C4-2B (cell line): ENCODE data around the gene DLX1.

Experiments used
- H3K27ac ChIP-seq: fragments of 450-650 bp; 2 replicates; pipeline ENCODE4 v1.5.1; 2017
- CTCF ChIP-seq: fragments of 450-650 bp; conservative IDR thresholded peaks from 2 replicates; pipeline ENCODE4 v1.5.1; 2017; ENCODE audit warnings: mild to moderate bottlenecking
- ZFX ChIP-seq: fragments of 450-650 bp; IDR thresholded peaks from 2 replicates; pipeline ENCODE4 v1.6.1; 2017

The DLX1 gene

GRCh38 chr2:172072303-172072702 is 13.0 kb upstream of the DLX1 start:
- TF ChIP-seq CTCF (no peak), ZFX (no peak)
- H3K27ac ChIP-seq = no peak overlapping the region

- no peak overlapping the region for H3K27ac ChIP-seq
- TF ChIP-seq CTCF (no peak), ZFX (no peak)
Measured at GRCh38 chr2:172072706-172073105, 12.6 kb upstream of the DLX1 start.

GRCh38 chr2:172073518-172073917 is 11.8 kb upstream of the DLX1 start:
- no peak for TF ChIP-seq CTCF
- TF ChIP-seq ZFX = no peak
- H3K27ac ChIP-seq = no peak overlapping the region

- TF ChIP-seq ZFX (no peak), CTCF (no peak)
- no peak overlapping the region for H3K27ac ChIP-seq
Measured at GRCh38 chr2:172074254-172074653, 11.1 kb upstream of the DLX1 start.

GRCh38 chr2:172079416-172079815 is 5.9 kb upstream of the DLX1 start:
- no peak overlapping the region for H3K27ac ChIP-seq
- TF ChIP-seq CTCF = no peak

- TF ChIP-seq CTCF (no peak), ZFX (no peak)
- H3K27ac ChIP-seq = no peak overlapping the region
Measured at GRCh38 chr2:172079838-172080640, 5.3 kb upstream of the DLX1 start.

GRCh38 chr2:172080641-172081220 is 4.6 kb upstream of the DLX1 start:
- no peak for TF ChIP-seq CTCF
- TF ChIP-seq ZFX = no peak
- H3K27ac ChIP-seq = no peak overlapping the region
